ENCODE data around the gene RNF10. TPM values are rescaled to one million over a fixed set of nuclear protein-coding genes. Genes with fewer than 3 reads are reported as not detected.

RNF10 gene
- total and polyA plus RNA-seq, 8 donors: 124 to 656 (median 191) TPM

Small RNA genes within 50 kb of the gene (small RNA-seq; reads per million reads assigned to genes)
- 0 reads per million in 4 donors for gene RF00019

Other genes starting within 250 kb of the RNF10 start
- under 1 TPM; under 0.01 TPM for gene RNU4-2, start 242.5 kb upstream of the RNF10 start, total RNA-seq
- not detected for gene RNU4-2, start 242.5 kb upstream of the RNF10 start, polyA plus RNA-seq
- under 1 TPM in 4 of 5 donors, not detected in 1; under 0.01 TPM for gene RNU4-1, start 241.1 kb upstream of the RNF10 start, total RNA-seq
- gene RNU4-1, start 241.1 kb upstream of the RNF10 start, polyA plus RNA-seq: not detected
- 1 to 10 TPM in 4 of 5 donors, not detected in 1; 2.8 to 6.2 (median 5.3) TPM for gene SIRT4, start 232.0 kb upstream of the RNF10 start, total RNA-seq
- 1 to 10 TPM in 2 of 3 donors, not detected in 1; 1.3 to 2.2 TPM for gene SIRT4, start 232.0 kb upstream of the RNF10 start, polyA plus RNA-seq
- not detected for gene PLA2G1B, start 206.6 kb upstream of the RNF10 start, total RNA-seq
- gene PLA2G1B, start 206.6 kb upstream of the RNF10 start, polyA plus RNA-seq: 10 to 100 TPM in 2 of 3 donors, 1 to 10 TPM in 1; 7.0 to 18.5 (median 10.2) TPM
- 1 to 10 TPM in 1 of 5 donors, under 1 TPM in 2, not detected in 2; 0.58 to 7.1 (median 0.92) TPM for gene MSI1, start 165.2 kb upstream of the RNF10 start, total RNA-seq
- 1 to 10 TPM in 2 of 3 donors, under 1 TPM in 1; 0.95 to 3.1 (median 2.3) TPM for gene MSI1, start 165.2 kb upstream of the RNF10 start, polyA plus RNA-seq
- gene COX6A1, start 96.2 kb upstream of the RNF10 start, total RNA-seq: 1,000 to 10,000 TPM in 1 of 5 donors, 100 to 1,000 TPM in 3, 10 to 100 TPM in 1; 86.4 to 1,200 (median 463) TPM
- gene COX6A1, start 96.2 kb upstream of the RNF10 start, polyA plus RNA-seq: 1,000 to 10,000 TPM in 1 of 3 donors, 100 to 1,000 TPM in 2; 475 to 1,009 (median 901) TPM
- 10 to 100 TPM in 2 of 5 donors, 1 to 10 TPM in 3; 4.7 to 15.2 (median 8.7) TPM for gene TRIAP1, start 88.0 kb upstream of the RNF10 start, total RNA-seq
- 10 to 100 TPM; 32.6 to 40.6 (median 37.4) TPM for gene TRIAP1, start 88.0 kb upstream of the RNF10 start, polyA plus RNA-seq
- gene GATC, start 87.9 kb upstream of the RNF10 start, total RNA-seq: 10 to 100 TPM in 3 of 5 donors, 1 to 10 TPM in 2; 4.0 to 25.3 (median 13.4) TPM
- 10 to 100 TPM in 2 of 3 donors, 1 to 10 TPM in 1; 8.7 to 13.9 (median 12.5) TPM for gene GATC, start 87.9 kb upstream of the RNF10 start, polyA plus RNA-seq
- 100 to 1,000 TPM in 2 of 5 donors, 10 to 100 TPM in 3; 41.1 to 218 (median 92.3) TPM for gene SRSF9, start 64.6 kb upstream of the RNF10 start, total RNA-seq
- gene SRSF9, start 64.6 kb upstream of the RNF10 start, polyA plus RNA-seq: 100 to 1,000 TPM in 2 of 3 donors, 10 to 100 TPM in 1; 86.1 to 116 (median 112) TPM
- gene DYNLL1, start 38.2 kb upstream of the RNF10 start, total RNA-seq: 100 to 1,000 TPM in 4 of 5 donors, 10 to 100 TPM in 1; 27.2 to 197 (median 114) TPM
- gene DYNLL1, start 38.2 kb upstream of the RNF10 start, polyA plus RNA-seq: 100 to 1,000 TPM; 476 to 580 (median 578) TPM
- gene COQ5, start 5.2 kb upstream of the RNF10 start, total RNA-seq: 10 to 100 TPM in 3 of 5 donors, 1 to 10 TPM in 2; 2.6 to 32.4 (median 10.5) TPM
- gene COQ5, start 5.2 kb upstream of the RNF10 start, polyA plus RNA-seq: 10 to 100 TPM; 24.0 to 31.8 (median 27.8) TPM
- gene POP5, start 47.0 kb downstream of the RNF10 start, total RNA-seq: 10 to 100 TPM; 10.5 to 62.3 (median 34.3) TPM
- 10 to 100 TPM; 33.9 to 51.2 (median 49.1) TPM for gene POP5, start 47.0 kb downstream of the RNF10 start, polyA plus RNA-seq
- gene CABP1, start 106.3 kb downstream of the RNF10 start, total RNA-seq: 1 to 10 TPM in 2 of 5 donors, not detected in 3; 1.1 to 2.0 TPM
- 1 to 10 TPM; 1.5 to 2.4 (median 2.0) TPM for gene CABP1, start 106.3 kb downstream of the RNF10 start, polyA plus RNA-seq
- 1,000 to 10,000 TPM in 1 of 5 donors, 10 to 100 TPM in 4; 22.2 to 1,695 (median 86.6) TPM for gene MLEC, start 152.8 kb downstream of the RNF10 start, total RNA-seq
- 10 to 100 TPM; 15.1 to 28.4 (median 17.1) TPM for gene MLEC, start 152.8 kb downstream of the RNF10 start, polyA plus RNA-seq
- 10 to 100 TPM in 4 of 5 donors, 1 to 10 TPM in 1; 8.2 to 26.8 (median 19.7) TPM for gene UNC119B, start 176.1 kb downstream of the RNF10 start, total RNA-seq
- gene UNC119B, start 176.1 kb downstream of the RNF10 start, polyA plus RNA-seq: 10 to 100 TPM in 2 of 3 donors, 1 to 10 TPM in 1; 9.6 to 14.6 (median 12.5) TPM
- gene ACADS, start 191.5 kb downstream of the RNF10 start, total RNA-seq: 100 to 1,000 TPM in 2 of 5 donors, 10 to 100 TPM in 3; 16.5 to 313 (median 28.5) TPM
- 10 to 100 TPM; 31.1 to 60.6 (median 46.3) TPM for gene ACADS, start 191.5 kb downstream of the RNF10 start, polyA plus RNA-seq

Measured in stomach (tissue), 8 donors.